Measurements from ENCODE around the gene RB1.

RB1 gene

DNA sequence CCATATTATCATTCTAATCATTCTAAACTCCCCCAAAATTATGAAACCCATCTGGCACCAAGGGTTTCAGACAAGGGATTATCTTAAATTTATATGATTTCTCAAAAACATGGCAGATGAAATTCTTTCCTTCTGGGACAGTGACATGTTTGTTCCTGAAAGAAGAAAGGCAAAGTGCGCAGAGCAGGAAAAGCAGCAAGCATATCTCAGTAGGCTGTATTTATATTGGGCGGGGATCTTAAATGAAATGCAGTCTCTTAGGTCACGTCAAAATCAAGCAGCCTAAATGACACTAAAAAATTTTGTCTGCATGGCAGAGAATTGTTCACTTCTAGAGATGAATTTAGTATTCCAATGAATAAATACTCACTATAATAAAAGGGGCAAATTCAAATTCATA is 180.0 kb downstream of the RB1 start:
- no peaks in the 10 kb centered on the region for H3K9me3 ChIP-seq (ENCODE audit: control insufficient read depth, low read length)
- H3K27me3 ChIP-seq (ENCODE audit: control insufficient read depth, insufficient read depth, low read length) = no peaks in the 10 kb centered on the region
- H3K36me3 ChIP-seq (ENCODE audit: control insufficient read depth, insufficient read depth, low read length) = no peaks in the 10 kb centered on the region
- peaks cover 12% of the 10 kb centered on the region for H3K4me1 ChIP-seq (ENCODE audit: control insufficient read depth, insufficient read depth, low read length)
- no peak overlapping the region for H3K9ac ChIP-seq (ENCODE audit: low read length)
- H3K4me3 ChIP-seq (ENCODE audit: low read length) = no peak overlapping the region

DNA sequence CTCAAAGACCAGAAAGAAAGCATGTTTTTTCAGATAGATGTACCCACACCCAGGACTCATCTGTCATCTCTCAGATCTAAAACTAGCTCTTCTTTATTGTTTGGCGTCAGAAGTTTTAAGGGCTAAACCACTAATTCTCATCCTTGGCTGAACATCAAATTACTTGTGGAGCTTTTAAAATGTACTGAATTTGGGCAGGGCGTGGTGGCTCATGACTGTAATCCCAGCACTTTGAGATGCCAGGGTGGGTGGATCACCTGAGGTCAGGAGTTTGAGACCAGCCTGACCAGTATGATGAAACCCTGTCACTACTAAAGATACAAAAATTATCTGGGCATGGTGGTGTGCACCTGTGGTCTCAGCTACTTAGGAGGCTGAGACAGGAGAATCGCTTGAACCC is 181.9 kb downstream of the RB1 start:
- H3K27me3 ChIP-seq (ENCODE audit: control insufficient read depth, insufficient read depth, low read length) = no peaks in the 10 kb centered on the region
- no peak overlapping the region for H3K4me3 ChIP-seq (ENCODE audit: low read length)
- H3K36me3 ChIP-seq (ENCODE audit: control insufficient read depth, insufficient read depth, low read length) = no peaks in the 10 kb centered on the region
- peaks cover 12% of the 10 kb centered on the region for H3K4me1 ChIP-seq (ENCODE audit: control insufficient read depth, insufficient read depth, low read length)
- H3K9me3 ChIP-seq (ENCODE audit: control insufficient read depth, low read length) = no peaks in the 10 kb centered on the region
- H3K9ac ChIP-seq (ENCODE audit: low read length) = no peak overlapping the region

DNA sequence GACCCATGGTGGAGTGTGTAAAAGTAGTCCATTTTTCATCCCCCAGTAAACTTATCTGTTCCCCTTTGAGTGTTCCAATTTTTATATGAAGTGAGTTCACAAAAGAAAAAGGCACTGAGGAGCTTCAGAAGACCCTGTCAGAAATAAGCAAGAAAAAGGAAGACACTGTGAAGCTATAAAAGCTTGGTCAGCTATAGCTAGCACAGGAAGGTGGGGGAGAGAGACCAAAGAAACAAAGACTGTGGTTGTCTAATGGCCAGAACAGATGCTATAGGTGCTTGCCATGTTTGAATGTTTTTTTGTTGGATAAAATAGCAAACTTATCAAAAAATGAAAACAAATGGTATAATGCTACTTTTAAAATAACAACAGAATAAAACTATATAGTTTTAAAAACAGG is 182.8 kb downstream of the RB1 start:
- Histone ChIP-seq H3K4me1 (ENCODE audit: control insufficient read depth, insufficient read depth, low read length) (peaks cover 12% of the 10 kb centered on the region), H3K4me3 (ENCODE audit: low read length) (no peak overlapping the region), H3K9ac (ENCODE audit: low read length) (no peak overlapping the region), H3K9me3 (ENCODE audit: control insufficient read depth, low read length) (no peaks in the 10 kb centered on the region), H3K27me3 (ENCODE audit: control insufficient read depth, insufficient read depth, low read length) (no peaks in the 10 kb centered on the region), H3K36me3 (ENCODE audit: control insufficient read depth, insufficient read depth, low read length) (no peaks in the 10 kb centered on the region)

DNA sequence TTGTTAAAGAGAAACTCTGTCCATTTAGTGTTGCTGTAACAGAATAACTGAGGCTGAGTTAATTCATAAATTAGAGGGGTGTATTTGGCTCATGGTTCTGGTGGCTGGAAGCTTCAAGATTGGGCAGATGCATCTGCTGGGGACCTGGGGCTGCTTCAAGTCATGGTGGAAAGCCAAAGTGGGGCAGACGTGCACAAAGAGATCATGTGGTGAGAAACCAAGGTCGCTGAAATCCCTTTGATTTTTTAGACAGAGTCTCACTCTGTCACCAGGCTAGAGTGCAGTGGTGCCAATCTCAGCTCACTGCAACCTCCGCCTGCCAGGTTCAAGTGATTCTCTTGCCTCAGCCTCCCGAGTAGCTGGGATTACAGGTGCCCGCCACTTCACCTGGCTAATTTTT is 183.3 kb downstream of the RB1 start:
- no peaks in the 10 kb centered on the region for H3K9me3 ChIP-seq (ENCODE audit: control insufficient read depth, low read length)
- H3K9ac ChIP-seq (ENCODE audit: low read length) = no peak overlapping the region
- peaks cover 12% of the 10 kb centered on the region for H3K4me1 ChIP-seq (ENCODE audit: control insufficient read depth, insufficient read depth, low read length)
- H3K4me3 ChIP-seq (ENCODE audit: low read length) = no peak overlapping the region
- H3K36me3 ChIP-seq (ENCODE audit: control insufficient read depth, insufficient read depth, low read length) = no peaks in the 10 kb centered on the region
- H3K27me3 ChIP-seq (ENCODE audit: control insufficient read depth, insufficient read depth, low read length) = no peaks in the 10 kb centered on the region

DNA sequence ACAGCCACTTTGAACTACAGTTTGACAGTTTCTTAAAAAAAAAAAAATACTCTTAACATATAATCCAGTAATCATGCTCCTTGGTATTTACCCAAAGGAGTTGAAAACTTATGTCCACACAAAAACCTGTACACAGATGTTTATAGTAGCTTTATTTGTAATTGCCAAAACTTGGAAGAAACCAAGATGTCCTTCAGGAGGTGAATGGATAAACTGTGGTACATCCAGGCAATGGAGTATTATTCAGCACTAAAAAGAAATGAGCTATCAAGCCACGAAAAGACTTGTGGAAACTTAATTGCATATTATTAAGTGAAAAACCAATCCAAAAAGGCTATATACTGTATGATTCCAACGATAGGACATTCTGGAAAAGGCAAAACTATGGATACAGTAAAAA is 184.4 kb downstream of the RB1 start:
- Histone ChIP-seq H3K9ac (ENCODE audit: low read length) (no peak overlapping the region), H3K36me3 (ENCODE audit: control insufficient read depth, insufficient read depth, low read length) (no peaks in the 10 kb centered on the region), H3K27me3 (ENCODE audit: control insufficient read depth, insufficient read depth, low read length) (no peaks in the 10 kb centered on the region), H3K4me3 (ENCODE audit: low read length) (no peak overlapping the region), H3K9me3 (ENCODE audit: control insufficient read depth, low read length) (no peaks in the 10 kb centered on the region), H3K4me1 (ENCODE audit: control insufficient read depth, insufficient read depth, low read length) (peaks cover 5% of the 10 kb centered on the region)

DNA sequence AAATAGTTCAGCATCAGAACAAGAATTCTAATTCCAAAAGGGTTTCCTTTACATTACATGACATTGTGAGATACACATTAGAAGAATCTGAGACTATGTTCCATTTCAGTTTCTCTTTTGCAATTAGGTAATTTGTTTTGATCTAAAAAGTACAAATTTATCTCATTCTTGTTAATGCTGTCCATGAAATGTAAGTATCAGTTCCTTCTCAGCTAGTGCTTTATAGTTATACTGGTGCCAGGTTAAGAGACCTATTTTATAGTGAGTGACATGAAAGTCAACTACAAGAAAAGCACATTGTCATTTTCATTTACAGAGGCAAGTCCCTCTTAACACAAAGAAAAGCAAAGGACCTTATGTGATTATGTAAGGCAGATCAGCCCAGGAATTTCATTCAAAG is 185.4 kb downstream of the RB1 start:
- Histone ChIP-seq H3K36me3 (ENCODE audit: control insufficient read depth, insufficient read depth, low read length) (no peaks in the 10 kb centered on the region), H3K9me3 (ENCODE audit: control insufficient read depth, low read length) (no peaks in the 10 kb centered on the region), H3K9ac (ENCODE audit: low read length) (no peak overlapping the region), H3K4me1 (ENCODE audit: control insufficient read depth, insufficient read depth, low read length) (peaks cover 5% of the 10 kb centered on the region), H3K27me3 (ENCODE audit: control insufficient read depth, insufficient read depth, low read length) (no peaks in the 10 kb centered on the region), H3K4me3 (ENCODE audit: low read length) (no peak overlapping the region)

DNA sequence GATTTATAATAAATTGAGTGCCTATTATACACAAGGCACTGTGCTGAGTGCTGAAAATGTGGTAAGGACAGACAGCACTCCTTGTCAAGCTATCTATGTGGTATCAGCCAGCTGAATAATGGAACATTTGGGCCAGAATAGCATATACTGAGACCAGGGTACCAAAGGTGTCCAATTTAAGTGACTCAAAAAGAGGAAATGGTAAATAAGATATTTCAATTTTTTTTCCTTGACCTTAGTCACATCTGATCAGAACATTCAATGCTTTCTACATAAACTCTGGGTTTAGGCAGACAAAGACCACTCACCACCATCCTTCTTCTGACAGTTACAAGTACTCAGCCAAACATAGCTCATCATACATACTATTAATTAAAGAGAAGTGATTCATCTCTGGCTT is 186.1 kb downstream of the RB1 start:
- peaks cover 5% of the 10 kb centered on the region for H3K4me1 ChIP-seq (ENCODE audit: control insufficient read depth, insufficient read depth, low read length)
- no peak overlapping the region for H3K9ac ChIP-seq (ENCODE audit: low read length)
- no peak overlapping the region for H3K4me3 ChIP-seq (ENCODE audit: low read length)
- no peaks in the 10 kb centered on the region for H3K9me3 ChIP-seq (ENCODE audit: control insufficient read depth, low read length)
- H3K27me3 ChIP-seq (ENCODE audit: control insufficient read depth, insufficient read depth, low read length) = no peaks in the 10 kb centered on the region
- H3K36me3 ChIP-seq (ENCODE audit: control insufficient read depth, insufficient read depth, low read length) = no peaks in the 10 kb centered on the region

DNA sequence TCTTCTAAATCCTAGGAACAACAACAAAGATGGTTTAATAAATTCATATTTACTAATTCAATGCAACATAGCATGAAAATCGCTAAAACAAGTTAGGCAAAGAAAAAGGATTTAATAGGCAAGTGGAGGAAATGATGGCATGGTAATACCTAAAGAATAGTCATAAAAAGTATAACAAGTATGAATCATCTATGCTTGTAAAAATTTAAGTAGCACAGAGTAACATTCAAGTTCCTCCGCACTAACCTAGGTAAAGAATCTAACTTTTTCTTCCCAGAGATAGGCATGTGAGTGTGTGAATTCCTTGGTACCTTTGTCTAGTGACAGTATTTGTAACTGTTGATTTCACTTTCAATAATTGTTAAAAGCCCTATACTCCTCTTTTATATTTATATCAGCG is 186.7 kb downstream of the RB1 start:
- no peak overlapping the region for H3K9ac ChIP-seq (ENCODE audit: low read length)
- H3K4me3 ChIP-seq (ENCODE audit: low read length) = no peak overlapping the region
- H3K4me1 ChIP-seq (ENCODE audit: control insufficient read depth, insufficient read depth, low read length) = peaks cover 5% of the 10 kb centered on the region
- H3K36me3 ChIP-seq (ENCODE audit: control insufficient read depth, insufficient read depth, low read length) = no peaks in the 10 kb centered on the region
- no peaks in the 10 kb centered on the region for H3K9me3 ChIP-seq (ENCODE audit: control insufficient read depth, low read length)
- no peaks in the 10 kb centered on the region for H3K27me3 ChIP-seq (ENCODE audit: control insufficient read depth, insufficient read depth, low read length)

DNA sequence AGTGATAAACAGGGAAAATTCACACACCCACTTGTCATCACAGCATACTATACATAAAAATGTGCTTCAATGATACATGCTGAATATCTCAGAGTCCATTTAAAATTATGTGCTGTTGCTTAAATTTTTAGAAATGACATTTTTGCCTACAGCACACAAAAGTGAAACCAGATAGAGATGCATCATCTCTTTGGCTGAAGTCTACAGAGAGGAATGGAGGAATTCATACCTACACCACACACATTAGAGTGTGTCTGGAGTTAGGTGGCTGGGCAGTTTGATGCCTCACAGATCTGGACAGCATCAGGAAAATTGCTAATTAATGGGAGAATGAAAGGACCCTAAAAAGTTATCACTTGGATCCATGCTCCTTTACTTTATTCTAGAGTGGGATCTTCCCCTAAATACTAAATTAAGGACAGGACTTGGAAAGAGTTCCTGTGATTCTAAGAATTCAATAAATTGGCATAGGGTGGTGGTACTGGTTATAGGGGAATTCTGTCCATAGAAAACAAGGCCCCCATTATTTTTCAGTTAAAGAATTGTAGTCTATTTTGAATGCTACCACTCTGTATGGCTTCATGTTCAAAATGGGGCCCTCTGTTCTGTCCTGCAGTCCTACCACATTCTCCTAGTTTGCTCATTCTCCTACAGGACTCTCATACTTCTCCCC is 188.0 kb downstream of the RB1 start:
- no peak overlapping the region for H3K4me3 ChIP-seq (ENCODE audit: low read length)
- peaks cover 5% of the 10 kb centered on the region for H3K4me1 ChIP-seq (ENCODE audit: control insufficient read depth, insufficient read depth, low read length)
- H3K9me3 ChIP-seq (ENCODE audit: control insufficient read depth, low read length) = no peaks in the 10 kb centered on the region
- no peaks in the 10 kb centered on the region for H3K36me3 ChIP-seq (ENCODE audit: control insufficient read depth, insufficient read depth, low read length)
- H3K27me3 ChIP-seq (ENCODE audit: control insufficient read depth, insufficient read depth, low read length) = no peaks in the 10 kb centered on the region
- peak overlapping the region; percentile 30 for H3K9ac ChIP-seq (ENCODE audit: low read length)

DNA sequence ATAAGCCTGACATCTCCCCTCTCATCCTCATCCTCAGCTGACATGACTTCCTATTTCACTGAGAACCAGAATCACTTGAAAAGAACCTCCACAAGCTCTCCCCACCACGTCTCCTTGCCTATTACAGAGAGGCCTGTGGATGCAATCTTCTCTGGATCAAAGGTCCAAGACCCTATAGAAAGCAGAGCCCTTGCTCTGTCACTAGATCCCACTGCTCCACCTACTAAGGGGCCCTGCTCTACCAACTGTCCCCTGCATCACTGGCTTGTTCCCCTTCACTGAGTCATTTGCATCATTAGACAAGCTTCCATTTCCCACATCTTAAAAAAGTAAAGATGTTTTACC is 188.5 kb downstream of the RB1 start:
- H3K4me3 ChIP-seq (ENCODE audit: low read length) = no peak overlapping the region
- no peaks in the 10 kb centered on the region for H3K36me3 ChIP-seq (ENCODE audit: control insufficient read depth, insufficient read depth, low read length)
- no peaks in the 10 kb centered on the region for H3K9me3 ChIP-seq (ENCODE audit: control insufficient read depth, low read length)
- H3K9ac ChIP-seq (ENCODE audit: low read length) = peak overlapping the region; percentile 30
- no peaks in the 10 kb centered on the region for H3K27me3 ChIP-seq (ENCODE audit: control insufficient read depth, insufficient read depth, low read length)
- peaks cover 5% of the 10 kb centered on the region for H3K4me1 ChIP-seq (ENCODE audit: control insufficient read depth, insufficient read depth, low read length)

DNA sequence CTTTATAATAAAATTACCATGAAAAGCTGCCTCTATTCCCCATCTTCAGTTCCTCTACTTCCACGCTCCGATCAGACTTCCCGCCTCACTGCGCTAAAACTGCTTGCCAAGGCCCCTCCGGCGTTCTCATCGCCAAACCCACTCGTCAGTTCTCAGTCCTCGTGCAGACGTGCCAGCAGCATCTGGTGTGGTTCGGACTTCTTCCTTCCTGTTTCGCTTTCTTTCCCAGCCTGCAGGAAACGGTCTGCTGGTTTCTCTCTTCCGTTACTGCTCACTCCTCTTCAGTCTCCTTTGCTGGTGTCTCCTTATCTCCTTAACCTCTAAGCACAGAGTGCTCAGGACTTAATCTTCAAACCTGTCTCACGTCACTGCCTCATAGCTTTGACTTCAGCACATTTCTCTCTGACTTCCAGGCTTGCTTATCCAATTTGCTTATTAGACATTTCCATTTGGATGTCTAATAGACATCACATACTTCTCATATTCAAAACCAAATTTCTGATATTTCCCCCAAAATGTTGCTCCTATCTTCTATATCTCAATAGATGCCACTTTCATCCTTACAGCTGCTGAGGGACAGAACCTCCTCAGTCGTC is 189.0 kb downstream of the RB1 start:
- no peaks in the 10 kb centered on the region for H3K9me3 ChIP-seq (ENCODE audit: control insufficient read depth, low read length)
- peaks cover 5% of the 10 kb centered on the region for H3K4me1 ChIP-seq (ENCODE audit: control insufficient read depth, insufficient read depth, low read length)
- H3K9ac ChIP-seq (ENCODE audit: low read length) = no peak overlapping the region
- H3K27me3 ChIP-seq (ENCODE audit: control insufficient read depth, insufficient read depth, low read length) = no peaks in the 10 kb centered on the region
- no peaks in the 10 kb centered on the region for H3K36me3 ChIP-seq (ENCODE audit: control insufficient read depth, insufficient read depth, low read length)
- H3K4me3 ChIP-seq (ENCODE audit: low read length) = no peak overlapping the region

DNA sequence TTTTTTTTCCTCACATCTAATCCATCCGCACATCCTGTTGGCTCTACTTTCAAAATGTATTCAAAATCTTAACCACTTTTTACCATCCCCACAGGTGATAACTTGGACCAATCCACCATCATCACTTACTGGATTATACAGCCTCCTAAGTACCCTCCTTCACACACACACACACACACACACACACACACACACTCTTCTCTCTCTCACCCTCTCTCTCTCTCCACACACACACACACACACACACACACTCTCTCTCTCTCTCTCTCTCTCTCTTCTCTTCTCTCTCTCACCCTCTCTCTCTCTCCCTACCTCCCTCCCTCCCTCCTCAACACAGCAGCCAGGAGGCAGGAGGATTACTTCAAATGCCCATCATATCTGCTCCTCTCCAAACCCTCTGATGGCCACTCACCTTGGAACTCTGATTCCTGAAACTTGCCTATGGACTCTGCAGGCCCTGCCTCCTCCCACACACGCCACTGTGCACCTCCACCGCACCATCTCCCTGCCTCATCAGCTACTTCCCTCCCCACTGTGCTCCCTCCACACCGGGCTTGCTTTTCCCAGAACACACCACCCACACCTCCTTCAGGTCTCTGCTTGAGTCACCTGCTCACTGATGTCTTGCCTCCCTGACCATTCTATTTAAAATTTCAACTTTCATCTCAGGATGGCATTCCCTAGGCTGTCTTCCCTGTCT is 189.7 kb downstream of the RB1 start:
- Histone ChIP-seq H3K4me1 (ENCODE audit: control insufficient read depth, insufficient read depth, low read length) (peaks cover 5% of the 10 kb centered on the region), H3K27me3 (ENCODE audit: control insufficient read depth, insufficient read depth, low read length) (no peaks in the 10 kb centered on the region), H3K9ac (ENCODE audit: low read length) (no peak overlapping the region), H3K36me3 (ENCODE audit: control insufficient read depth, insufficient read depth, low read length) (no peaks in the 10 kb centered on the region), H3K4me3 (ENCODE audit: low read length) (no peak overlapping the region), H3K9me3 (ENCODE audit: control insufficient read depth, low read length) (no peaks in the 10 kb centered on the region)
